Ovary (tissue), 9 donors: ENCODE results near the gene EYS. TPM values are rescaled to one million over a fixed set of nuclear protein-coding genes. Genes with fewer than 3 reads are reported as not detected.

Source experiments
- DNase-seq, 5 donors: peaks; one replicate each; pipeline ENCODE4 v3.0.0-alpha.2; 2019 to 2020
- H3K27ac ChIP-seq, 2 donors: fragments of 200-600 bp; one replicate each; pipeline versions ENCODE4 v1.5.1 to v1.8.0; 2019 to 2022
- H3K27me3 ChIP-seq: fragments of 200-600 bp; one replicate; pipeline ENCODE4 v1.8.0; 2022
- H3K36me3 ChIP-seq: fragments of 200-600 bp; sonication (generic); one replicate; pipeline ENCODE4 v1.5.1; 2019
- H3K4me1 ChIP-seq: one replicate; pipeline ENCODE4 v1.8.1; 2013; ENCODE audit warnings: mild to moderate bottlenecking, moderate library complexity; ENCODE audit not compliant: insufficient read depth
- H3K4me3 ChIP-seq: fragments of 200-600 bp; sonication (generic); one replicate; pipeline ENCODE4 v1.5.1; 2017
- H3K9me3 ChIP-seq, 2 donors: fragments of 200-600 bp in 1 of 2; sonication (generic) in 1 of 2; one replicate each; pipeline versions ENCODE4 v1.5.1 to v1.8.1; 2013 to 2019; ENCODE audit warnings: mild to moderate bottlenecking in 1 of 2, moderate library complexity in 1 of 2
- EP300 ChIP-seq: sonication (generic); formaldehyde crosslinking; IDR thresholded peaks from one replicate; pipeline ENCODE4 v1.6.1; 2017; ENCODE audit warnings: antibody characterized with exemption
- POLR2A ChIP-seq: fragments of 450-650 bp; IDR thresholded peaks from one replicate; pipeline ENCODE4 v1.6.1; 2017; ENCODE audit warnings: antibody characterized with exemption, mild to moderate bottlenecking, moderate library complexity
- WGBS, 3 donors: extraction: QIAGEN DNeasy Blood & Tissue Kit in 1 of 3; methylation state at CpG; one replicate each; pipeline versions ENCODE4 v1.1.5 to v1.1.7; 2013 to 2017; 5-methylcytosine and 5-hydroxymethylcytosine counted together
- intact Hi-C, 4 donors: fragments of 100-400 bp; cut with DNase I; formaldehyde crosslinking; loops; one replicate each; pipeline versions ENCODE4 v1.11.0 to v1.15.1; 2022 to 2023
- polyA plus RNA-seq, 2 donors: library from polyadenylated mRNA; stranded (reverse); fragments of 200-250 nt in 1 of 2; fragments of 350-450 nt in 1 of 2; fragmentation: Illumina TruSeq in 1 of 2; extraction: RNeasy Lipid Tissue Mini Kit (QIAGEN cat#74804) in 1 of 2; gene quantifications; one replicate each; pipeline ENCODE4 v1.2.3, GENCODE V29; 2013 to 2014
- total RNA-seq, 7 donors: library from RNA; depleted of rRNA in 2 of 7; stranded (reverse); fragments of >200 nt in 2 of 7; fragmentation: NEBNext Ultra II Directional in 3 of 7; extraction: Animal tissue kit (Norgen Biotek cat#: 25700) in 3 of 7; gene quantifications; one replicate each; pipeline versions ENCODE4 v1.1.0 to v1.2.4, GENCODE V29; 2016 to 2023
- TF ChIP-seq, protein P1 (sequence below), 3 donors: fragments of 450-650 bp in 2 of 3; fragments of 200-600 bp in 1 of 3; IDR thresholded peaks; one replicate each; pipeline versions ENCODE4 v1.5.1 to v1.8.0; 2016 to 2022; ENCODE audit warnings: antibody characterized with exemption in 3 of 3, mild to moderate bottlenecking in 1 of 3
- donor health status: DM: no; HTN: no; CAD: no; lungs with moderate emphysema.
- donor health status: DM: no; HTN: no; CAD: no.
- donor health status: Bipolar disorder and iron deficiency.
- donor health status: DM: yes; HTN: yes; CAD: no.
- donor health status: DM: no; HTN: no; CAD: no.
- donor health status: DM: yes; HTN: yes; CAD: no.

Gene EYS
- total and polyA plus RNA-seq, 9 donors, result under 0.01 to 0.03 (median 0.01) TPM; not detected in 6

DNA sequence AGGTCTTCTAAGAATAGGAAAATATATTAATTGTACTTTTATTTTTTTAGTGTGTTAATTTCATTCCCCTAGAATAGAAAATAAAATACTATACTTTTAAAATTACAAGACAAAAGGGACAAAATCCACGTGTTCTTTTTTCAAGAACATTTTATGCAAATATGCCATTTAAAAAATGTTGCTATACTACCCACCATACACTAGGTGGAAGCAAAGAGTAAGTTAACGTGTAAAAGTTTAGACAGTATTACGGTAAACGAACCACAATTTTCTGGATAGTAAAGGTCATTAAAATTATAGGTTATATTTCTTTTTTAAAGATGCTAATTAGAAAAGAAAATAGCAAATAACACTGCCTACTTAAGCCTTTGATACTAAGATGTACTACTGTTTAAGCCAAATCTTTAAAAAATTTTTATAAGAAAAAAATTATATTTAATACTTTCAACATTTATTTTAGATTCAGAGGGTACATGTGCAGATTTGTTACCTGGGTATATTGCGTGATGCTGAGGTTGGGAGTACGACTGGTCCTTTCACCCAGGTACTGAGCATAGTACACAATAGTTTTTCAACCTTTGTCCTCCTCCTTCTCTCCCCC, 1783.8 kb downstream of the EYS start:
- no peak overlapping the region for H3K27ac ChIP-seq
- DNase-seq, result no peak
- H3K36me3 ChIP-seq, result no peaks in the 10 kb centered on the region
- H3K9me3 ChIP-seq, result no peaks in the 10 kb centered on the region
- H3K27me3 ChIP-seq, result no peaks in the 10 kb centered on the region
- no peak for TF ChIP-seq EP300
- TF ChIP-seq, protein P1, sequence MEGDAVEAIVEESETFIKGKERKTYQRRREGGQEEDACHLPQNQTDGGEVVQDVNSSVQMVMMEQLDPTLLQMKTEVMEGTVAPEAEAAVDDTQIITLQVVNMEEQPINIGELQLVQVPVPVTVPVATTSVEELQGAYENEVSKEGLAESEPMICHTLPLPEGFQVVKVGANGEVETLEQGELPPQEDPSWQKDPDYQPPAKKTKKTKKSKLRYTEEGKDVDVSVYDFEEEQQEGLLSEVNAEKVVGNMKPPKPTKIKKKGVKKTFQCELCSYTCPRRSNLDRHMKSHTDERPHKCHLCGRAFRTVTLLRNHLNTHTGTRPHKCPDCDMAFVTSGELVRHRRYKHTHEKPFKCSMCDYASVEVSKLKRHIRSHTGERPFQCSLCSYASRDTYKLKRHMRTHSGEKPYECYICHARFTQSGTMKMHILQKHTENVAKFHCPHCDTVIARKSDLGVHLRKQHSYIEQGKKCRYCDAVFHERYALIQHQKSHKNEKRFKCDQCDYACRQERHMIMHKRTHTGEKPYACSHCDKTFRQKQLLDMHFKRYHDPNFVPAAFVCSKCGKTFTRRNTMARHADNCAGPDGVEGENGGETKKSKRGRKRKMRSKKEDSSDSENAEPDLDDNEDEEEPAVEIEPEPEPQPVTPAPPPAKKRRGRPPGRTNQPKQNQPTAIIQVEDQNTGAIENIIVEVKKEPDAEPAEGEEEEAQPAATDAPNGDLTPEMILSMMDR (IDR thresholded peaks at IDR 0.05), result peak in 1 of 3 donors; percentile 18
- WGBS, 3 donors, result 17% methylated on average over 6 of the region's 6 CpGs
- intact Hi-C loops, result no loop called here
- H3K4me1 ChIP-seq, result no peaks in the 10 kb centered on the region
- no peak overlapping the region for H3K4me3 ChIP-seq

DNA sequence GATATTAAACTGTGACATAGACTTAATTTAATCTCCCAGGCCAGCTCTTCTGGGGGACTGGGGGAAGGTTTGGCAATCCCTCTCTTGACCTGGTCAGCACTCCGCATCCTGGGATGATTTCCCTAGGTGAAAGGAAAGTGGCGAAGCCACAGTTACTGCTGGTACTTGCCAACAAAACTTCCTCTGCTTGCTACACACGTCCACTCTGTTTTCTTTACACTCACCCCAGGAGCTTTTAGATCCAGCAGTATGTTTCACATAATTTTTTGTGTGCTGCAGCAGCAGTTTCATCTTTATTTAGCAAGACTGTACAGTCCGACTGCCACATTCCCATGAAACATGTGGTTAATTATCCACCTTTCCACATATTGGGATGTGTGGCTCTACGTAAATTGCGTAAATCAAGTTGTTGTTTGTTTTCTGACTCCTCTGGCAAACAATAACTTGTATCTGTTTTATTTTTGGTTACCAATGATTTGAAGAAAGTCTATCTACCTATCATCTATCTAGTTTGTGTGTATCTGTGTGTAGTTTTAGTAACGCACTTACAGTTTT, 1787.4 kb downstream of the EYS start:
- no peaks in the 10 kb centered on the region for H3K36me3 ChIP-seq
- H3K27ac ChIP-seq, result no peak overlapping the region
- no peaks in the 10 kb centered on the region for H3K4me1 ChIP-seq
- no peaks in the 10 kb centered on the region for H3K27me3 ChIP-seq
- DNase-seq, result no peak
- no peak overlapping the region for H3K4me3 ChIP-seq
- H3K9me3 ChIP-seq, result no peaks in the 10 kb centered on the region
- intact Hi-C loops, result no loop called here
- WGBS, 3 donors, result 80 to 81% (median 80%) methylated on average over 7 of the region's 7 CpGs
- TF ChIP-seq, protein P1 (IDR thresholded peaks at IDR 0.05), result no peak
- no peak for TF ChIP-seq POLR2A

- no peaks in the 10 kb centered on the region for H3K4me1 ChIP-seq
- intact Hi-C loops, result no loop called here
- no peak overlapping the region for H3K4me3 ChIP-seq
- TF ChIP-seq EP300 (no peak), POLR2A (no peak)
- TF ChIP-seq, protein P1 (IDR thresholded peaks at IDR 0.05), result no peak
- H3K9me3 ChIP-seq, result no peaks in the 10 kb centered on the region
- no peaks in the 10 kb centered on the region for H3K36me3 ChIP-seq
- 2 to 4% (median 4%) methylated on average over 1 of the region's 1 CpG for WGBS, 3 donors
- DNase-seq, result no peak
- no peak overlapping the region for H3K27ac ChIP-seq
- H3K27me3 ChIP-seq, result no peaks in the 10 kb centered on the region
Measured at GRCh38 chr6:63912887-63913286, 1794.1 kb downstream of the EYS start.

GRCh38 chr6:63910863-63911551, 1796.0 kb downstream of the EYS start:
- intact Hi-C loops, result no loop called here
- Histone ChIP-seq H3K9me3 (no peaks in the 10 kb centered on the region), H3K4me1 (no peaks in the 10 kb centered on the region), H3K27ac (no peak overlapping the region), H3K27me3 (no peaks in the 10 kb centered on the region), H3K36me3 (no peaks in the 10 kb centered on the region), H3K4me3 (no peak overlapping the region)
- WGBS, 3 donors, result 7 to 14% (median 13%) methylated on average over 2 of the region's 2 CpGs
- DNase-seq, result no peak
- no peak for TF ChIP-seq EP300
- no peak for TF ChIP-seq POLR2A
- TF ChIP-seq, protein P1 (IDR thresholded peaks at IDR 0.05), result no peak
